ENCODE results near the gene OR2A42. TPM values are rescaled to one million over a fixed set of nuclear protein-coding genes. Genes with fewer than 3 reads are reported as not detected.
"Not testable (repeated sequence)": the region's sequence is repeated elsewhere in the genome, so short reads cannot be mapped to it uniquely, and the experiment has no call there.

OR2A42 gene
- total RNA-seq, 2 donors from 2014 or later, result 0.14 TPM; not detected in 1

DNA sequence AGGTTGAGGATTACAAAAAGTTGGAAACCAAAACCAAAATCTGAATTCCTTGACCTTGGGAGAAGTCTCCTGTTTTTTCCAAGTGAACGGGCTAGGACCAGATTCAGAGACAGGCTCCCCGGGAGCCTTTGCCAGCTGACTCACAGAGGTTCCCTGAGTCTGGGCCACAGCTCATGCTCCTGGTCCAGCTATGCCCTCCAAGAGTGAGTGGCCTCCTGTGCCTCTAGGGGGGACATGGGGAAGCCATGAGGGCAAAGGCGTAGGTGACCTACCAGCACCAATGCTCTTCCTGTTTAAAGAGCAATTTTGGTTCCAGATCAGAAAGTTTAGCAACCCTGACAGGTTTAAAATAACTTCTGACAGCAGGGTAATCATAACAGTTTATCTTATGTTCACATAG, 10.6 kb downstream of the OR2A42 start:
- DNase-seq (ENCODE audit: low spot score); intact Hi-C loops (cut with DNase I): not testable (repeated sequence)

DNA sequence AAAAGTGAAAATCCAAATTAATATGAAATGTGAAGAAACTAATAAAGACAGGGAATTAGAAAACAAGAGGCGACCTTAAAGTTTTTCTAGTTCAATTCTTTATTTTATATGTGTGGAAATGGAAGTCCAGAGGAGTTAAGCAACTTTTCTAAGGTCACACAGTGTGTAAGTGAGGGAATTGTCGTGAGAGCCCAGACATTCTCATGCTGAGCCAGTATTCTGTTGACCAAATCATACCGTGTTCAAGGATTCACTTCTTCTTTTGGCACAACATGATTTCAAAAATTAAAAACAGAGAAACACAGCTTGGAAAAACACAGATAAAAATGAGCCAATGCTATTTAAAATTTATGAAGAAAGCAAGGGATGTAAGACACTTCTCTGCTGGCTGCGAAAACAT, 12.5 kb downstream of the OR2A42 start:
- not testable (repeated sequence) for DNase-seq (ENCODE audit: low spot score)

GRCh38 chr7:144223675-144224074, 15.7 kb downstream of the OR2A42 start:
- DNase-seq (ENCODE audit: low spot score); intact Hi-C loops (cut with DNase I): not testable (repeated sequence)

More for the DNA sequence above, 12.5 kb downstream of the OR2A42 start:
- intact Hi-C loops (cut with DNase I), result not testable (repeated sequence)

GRCh38 chr7:144220531-144220930, 18.9 kb downstream of the OR2A42 start:
- intact Hi-C loops (cut with DNase I); DNase-seq (ENCODE audit: low spot score): not testable (repeated sequence)

DNA sequence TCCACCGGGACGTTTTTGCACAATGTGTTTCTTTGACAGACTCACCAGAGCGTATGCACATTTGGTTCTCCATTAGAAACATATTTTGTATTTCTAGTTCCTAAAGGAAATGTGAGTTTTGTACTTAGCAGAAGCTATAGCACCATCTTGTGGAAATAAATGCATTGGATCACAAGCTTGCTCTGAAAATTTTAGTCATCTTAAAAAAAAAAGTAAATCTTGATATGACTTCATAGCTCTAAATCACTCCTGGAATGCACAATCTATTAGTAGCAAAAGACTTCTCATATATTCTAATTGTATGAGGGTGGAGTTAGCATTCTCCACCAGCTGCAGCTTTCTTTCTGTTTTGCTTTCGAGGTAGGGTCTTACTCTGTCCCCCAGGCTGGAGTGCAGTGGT, 20.3 kb downstream of the OR2A42 start:
- DNase-seq (ENCODE audit: low spot score); intact Hi-C loops (cut with DNase I): not testable (repeated sequence)

DNA sequence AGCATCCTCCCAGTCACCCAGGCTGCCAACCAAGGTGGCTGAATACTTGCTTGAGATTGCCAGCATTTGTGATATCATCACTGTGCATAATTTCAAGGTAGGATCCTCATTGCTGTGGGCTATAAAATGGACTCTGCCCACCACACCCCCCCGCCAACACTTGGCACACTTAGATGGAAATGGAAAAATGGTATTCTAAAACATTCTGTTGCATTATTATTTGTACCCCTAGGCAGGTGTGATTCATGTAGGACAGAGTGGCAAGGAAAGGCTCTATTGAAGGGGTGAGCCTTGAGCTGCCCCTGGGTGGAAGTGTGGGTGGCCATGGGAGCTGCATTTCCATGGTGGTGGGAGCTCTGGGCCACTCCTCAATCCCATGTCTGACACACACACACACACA, 20.8 kb downstream of the OR2A42 start:
- peak; percentile 7 for DNase-seq (ENCODE audit: low spot score)
- intact Hi-C loops (cut with DNase I), result not testable (repeated sequence)

DNA sequence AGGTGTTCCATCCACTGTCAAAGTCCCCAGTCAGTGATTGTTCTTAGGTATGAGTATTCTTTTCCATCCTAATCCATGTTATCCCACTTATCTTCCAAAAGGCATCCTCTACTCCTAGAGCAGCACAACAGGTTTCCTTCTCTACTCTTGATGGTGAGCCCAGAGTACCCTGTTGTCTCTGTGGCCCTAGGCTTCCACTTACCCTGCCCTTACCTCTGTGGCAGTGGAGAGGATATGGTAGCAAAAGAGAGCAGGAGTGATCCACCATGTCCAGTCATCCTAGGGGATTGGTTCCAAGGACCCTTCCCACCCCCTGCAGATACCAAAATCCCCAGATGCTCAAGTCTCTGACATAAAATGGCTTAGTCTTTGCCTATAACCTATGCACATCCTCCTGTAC, 22.2 kb downstream of the OR2A42 start:
- not testable (repeated sequence) for DNase-seq (ENCODE audit: low spot score)

GRCh38 chr7:144205306-144205705, 34.1 kb downstream of the OR2A42 start:
- DNase-seq (ENCODE audit: low spot score); intact Hi-C loops (cut with DNase I): not testable (repeated sequence)

More for the DNA sequence above, 22.2 kb downstream of the OR2A42 start:
- intact Hi-C loops (cut with DNase I), result not testable (repeated sequence)

DNA sequence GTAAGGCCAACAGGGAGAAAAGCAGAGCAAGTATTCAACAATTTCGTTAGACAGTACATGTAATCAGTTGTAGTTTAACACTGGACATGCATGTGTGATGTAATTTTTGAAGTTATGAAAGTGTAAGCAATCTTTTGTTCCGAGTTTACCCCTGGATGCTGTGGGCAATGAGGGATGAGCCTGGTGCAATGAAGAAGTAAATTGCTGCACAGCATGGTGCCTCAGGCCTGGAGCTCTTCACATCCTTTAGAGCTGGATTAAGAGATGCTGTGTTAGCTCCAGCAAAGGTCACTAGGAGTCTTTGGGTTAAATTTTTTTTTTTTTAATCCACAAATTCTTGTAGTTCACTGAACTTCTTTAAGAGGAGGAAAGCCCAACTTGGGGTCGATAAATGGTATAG, 36.3 kb downstream of the OR2A42 start:
- DNase-seq (ENCODE audit: low spot score); intact Hi-C loops (cut with DNase I): not testable (repeated sequence)

DNA sequence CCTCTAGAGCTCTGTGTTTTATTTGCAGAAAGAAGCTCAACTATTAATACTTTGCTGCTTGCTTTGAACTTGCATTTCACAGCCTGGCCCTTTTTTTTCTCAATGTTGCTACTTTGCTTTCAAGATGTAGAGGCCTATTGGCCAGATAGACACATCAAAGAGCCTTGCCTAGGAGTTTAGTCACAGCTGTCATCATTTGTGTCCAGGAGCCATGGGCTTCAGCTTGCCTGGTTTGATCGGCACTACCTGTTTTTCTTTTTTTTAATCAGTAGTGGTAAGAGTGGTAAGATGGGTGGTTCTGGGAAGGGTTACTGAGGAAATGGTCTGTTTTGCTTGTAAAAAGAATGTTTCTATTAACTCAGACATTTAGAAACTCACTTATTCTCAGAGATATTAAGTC, 37.4 kb downstream of the OR2A42 start:
- intact Hi-C loops (cut with DNase I); DNase-seq (ENCODE audit: low spot score): not testable (repeated sequence)

GRCh38 chr7:144198934-144199333, 40.5 kb downstream of the OR2A42 start:
- DNase-seq (ENCODE audit: low spot score); intact Hi-C loops (cut with DNase I): not testable (repeated sequence)

GRCh38 chr7:144195212-144195872, 44.1 kb downstream of the OR2A42 start, which contains the start of gene ARHGEF35:
Gene ARHGEF35, minus strand, starts transcription at chr7:144195833. Its CDS starts 7,450 bp downstream, at chr7:144188383.
- intact Hi-C loops (cut with DNase I); DNase-seq (ENCODE audit: low spot score): not testable (repeated sequence)

DNA sequence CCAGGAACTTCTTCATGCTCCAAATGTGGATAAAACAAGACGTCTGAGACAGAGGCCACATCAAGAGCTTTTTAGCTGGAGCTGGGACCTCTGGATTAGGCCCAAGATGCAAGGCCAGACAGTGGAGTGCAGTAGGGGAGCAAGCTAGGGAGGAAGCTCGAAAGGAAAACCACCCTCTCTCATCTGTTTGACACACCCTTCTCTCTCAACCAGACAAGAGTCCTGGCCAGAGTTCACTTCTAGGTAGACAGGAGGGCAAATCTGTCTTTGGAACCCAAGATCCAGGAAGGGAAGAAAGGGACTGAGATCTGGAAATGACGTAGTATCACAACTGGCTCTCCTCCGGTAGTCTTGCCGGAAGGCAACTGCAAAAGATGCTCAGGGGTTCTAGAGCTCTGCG, 45.0 kb downstream of the OR2A42 start:
- intact Hi-C loops (cut with DNase I); DNase-seq (ENCODE audit: low spot score): not testable (repeated sequence)

DNA sequence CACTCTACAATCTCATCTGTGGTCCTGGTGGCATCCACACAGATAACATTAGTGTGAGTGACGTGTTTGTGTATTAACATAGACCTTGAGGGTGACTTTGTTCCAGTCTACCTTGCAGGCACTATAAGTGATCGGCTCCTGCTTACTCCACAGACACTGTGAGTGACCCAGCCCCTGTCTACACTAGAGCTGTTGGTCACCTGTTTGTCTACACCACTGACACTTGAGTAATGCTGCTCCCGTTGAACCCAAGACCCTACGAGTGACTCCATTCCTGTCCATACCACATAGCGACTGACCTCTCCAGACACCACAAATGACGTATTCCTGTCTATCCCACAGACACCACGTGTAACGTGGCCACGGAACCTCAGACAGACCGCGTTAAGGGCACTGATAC, 45.6 kb downstream of the OR2A42 start:
- intact Hi-C loops (cut with DNase I); DNase-seq (ENCODE audit: low spot score): not testable (repeated sequence)

GRCh38 chr7:144188578-144189171, 50.7 kb downstream of the OR2A42 start:
- DNase-seq (ENCODE audit: low spot score); intact Hi-C loops (cut with DNase I): not testable (repeated sequence)

DNA sequence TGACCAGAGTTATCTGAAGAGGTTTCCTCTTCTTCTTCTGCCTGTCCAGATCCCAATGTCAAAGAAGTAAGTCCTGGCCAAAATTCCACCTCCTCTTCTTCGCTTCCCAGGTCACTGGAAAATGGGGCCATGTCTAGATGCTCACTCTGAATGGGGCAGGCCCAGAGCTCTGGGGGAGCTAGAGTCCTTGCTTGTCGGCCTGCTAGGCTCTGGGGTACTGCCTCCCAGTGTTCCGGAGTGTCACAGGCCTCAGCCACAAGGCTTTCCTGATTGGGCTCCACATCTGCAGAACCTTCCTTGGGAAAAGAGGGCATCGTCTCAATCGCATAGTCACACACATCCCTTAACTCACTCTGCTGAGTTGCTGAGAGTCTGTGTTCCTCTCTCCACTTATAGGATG, 51.6 kb downstream of the OR2A42 start:
- intact Hi-C loops (cut with DNase I); DNase-seq (ENCODE audit: low spot score): not testable (repeated sequence)

- DNase-seq (ENCODE audit: low spot score); intact Hi-C loops (cut with DNase I): not testable (repeated sequence)
Observed at GRCh38 chr7:144183166-144183565, 56.2 kb downstream of the OR2A42 start, which contains the start of gene CTAGE4. Gene CTAGE4, plus strand, starts transcription at chr7:144183466. Its CDS starts 38 bp downstream, at chr7:144183504.

DNA sequence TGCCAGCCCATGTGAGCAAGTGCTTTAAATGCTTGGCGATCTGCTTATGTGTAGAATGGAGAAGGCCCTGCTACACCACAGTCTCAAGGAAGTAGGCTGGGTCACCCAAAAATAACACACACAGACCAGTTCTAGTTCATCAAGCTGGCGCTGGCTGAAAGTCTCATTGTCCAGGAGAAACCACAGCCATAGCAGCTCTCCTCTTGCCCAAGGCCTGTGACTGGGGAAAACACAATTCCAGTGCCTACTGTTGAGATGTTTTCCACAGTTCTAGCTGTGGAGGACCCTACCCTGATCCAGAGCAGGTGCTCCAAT, 60.3 kb downstream of the OR2A42 start:
- DNase-seq (ENCODE audit: low spot score); intact Hi-C loops (cut with DNase I): not testable (repeated sequence)

DNA sequence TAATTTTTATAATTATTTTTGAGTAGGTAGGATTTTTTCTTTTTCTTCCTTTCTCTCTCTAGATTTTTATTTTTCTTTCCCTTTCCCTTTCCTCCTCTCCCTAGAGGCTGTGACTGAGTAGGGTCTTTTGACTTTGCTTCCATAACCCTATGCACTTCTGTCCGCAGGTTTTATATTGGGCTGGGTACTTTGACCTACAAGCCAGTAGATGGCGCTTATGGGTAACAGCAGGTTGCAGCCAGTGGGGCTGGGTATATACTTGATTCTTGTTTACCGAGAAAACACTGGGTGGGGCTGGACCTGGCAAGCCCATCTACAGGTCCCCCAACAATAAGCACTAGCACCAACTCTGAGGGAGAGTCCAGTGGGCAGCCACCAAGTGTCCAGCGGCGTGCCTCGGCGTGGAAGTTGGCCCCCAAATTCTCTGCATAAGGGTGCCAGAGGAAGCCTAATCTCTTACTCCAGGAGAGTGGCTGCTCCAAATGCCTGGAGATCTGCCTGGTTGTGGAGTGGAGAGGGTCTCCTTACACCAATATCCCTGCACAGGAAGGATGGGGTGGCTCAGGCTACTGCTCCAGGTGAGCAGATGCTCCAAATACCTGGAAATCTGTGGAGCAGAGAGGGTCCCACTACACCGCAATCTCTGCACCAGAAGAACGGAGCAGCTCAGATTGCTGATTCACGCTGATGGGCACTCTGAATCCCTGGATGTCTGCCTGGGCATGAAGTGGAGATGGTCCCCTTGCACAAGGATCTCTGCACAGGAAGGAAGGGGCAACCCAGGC, 60.8 kb downstream of the OR2A42 start:
- intact Hi-C loops (cut with DNase I); DNase-seq (ENCODE audit: low spot score): not testable (repeated sequence)
